ENCODE results near the gene PSG6. TPM values are rescaled to one million over a fixed set of nuclear protein-coding genes. Genes with fewer than 3 reads are reported as not detected.
"Not testable (repeated sequence)": the region's sequence is repeated elsewhere in the genome, so short reads cannot be mapped to it uniquely, and the experiment has no call there.

PSG6 gene
- total RNA-seq, 1 donor from 2014 or later, result not detected

DNA sequence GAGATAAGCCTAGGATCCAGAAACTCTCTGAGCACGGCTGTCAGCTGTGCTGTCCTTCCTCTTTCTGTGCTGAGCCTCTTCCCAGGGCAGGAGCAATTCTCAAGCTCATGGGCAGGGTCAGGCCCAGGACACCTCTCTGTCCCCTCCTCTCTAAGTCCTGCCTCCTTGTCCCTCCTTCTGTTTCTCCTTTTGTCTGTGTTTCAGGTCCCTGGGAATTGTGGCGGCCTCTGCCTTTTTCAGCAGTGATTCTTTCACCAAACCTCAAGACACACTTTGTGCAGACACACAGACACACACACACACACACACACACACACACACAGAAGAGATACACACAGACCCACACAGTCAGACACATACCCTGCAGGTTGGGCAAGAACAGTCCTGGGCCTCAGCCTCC is 38.1 kb downstream of the PSG6 start, which contains the start of gene PSG1:
PSG1 (minus strand) TSS at position 101 of the 400 bp plus-strand sequence. CDS start 132 bp downstream, outside the sequence.
- no peak for DNase-seq (ENCODE audit: low read depth, low spot score)
- H3K27ac Mint-ChIP-seq (ENCODE audit: unreplicated experiment), result no peak within 1 kb of the TSS
- H3K36me3 Mint-ChIP-seq (ENCODE audit: low read depth), result peaks cover 2% of the 10 kb centered on the region
- H3K4me3 Mint-ChIP-seq, result no peak within 1 kb of the TSS
- H3K4me1 Mint-ChIP-seq, result no peaks in the 10 kb centered on the region
- no peaks in the 10 kb centered on the region for H3K27me3 Mint-ChIP-seq (ENCODE audit: low read depth)
- H3K9me3 Mint-ChIP-seq, result peaks cover 8% of the 10 kb centered on the region
- TF ChIP-seq, protein P1, sequence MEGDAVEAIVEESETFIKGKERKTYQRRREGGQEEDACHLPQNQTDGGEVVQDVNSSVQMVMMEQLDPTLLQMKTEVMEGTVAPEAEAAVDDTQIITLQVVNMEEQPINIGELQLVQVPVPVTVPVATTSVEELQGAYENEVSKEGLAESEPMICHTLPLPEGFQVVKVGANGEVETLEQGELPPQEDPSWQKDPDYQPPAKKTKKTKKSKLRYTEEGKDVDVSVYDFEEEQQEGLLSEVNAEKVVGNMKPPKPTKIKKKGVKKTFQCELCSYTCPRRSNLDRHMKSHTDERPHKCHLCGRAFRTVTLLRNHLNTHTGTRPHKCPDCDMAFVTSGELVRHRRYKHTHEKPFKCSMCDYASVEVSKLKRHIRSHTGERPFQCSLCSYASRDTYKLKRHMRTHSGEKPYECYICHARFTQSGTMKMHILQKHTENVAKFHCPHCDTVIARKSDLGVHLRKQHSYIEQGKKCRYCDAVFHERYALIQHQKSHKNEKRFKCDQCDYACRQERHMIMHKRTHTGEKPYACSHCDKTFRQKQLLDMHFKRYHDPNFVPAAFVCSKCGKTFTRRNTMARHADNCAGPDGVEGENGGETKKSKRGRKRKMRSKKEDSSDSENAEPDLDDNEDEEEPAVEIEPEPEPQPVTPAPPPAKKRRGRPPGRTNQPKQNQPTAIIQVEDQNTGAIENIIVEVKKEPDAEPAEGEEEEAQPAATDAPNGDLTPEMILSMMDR (conservative IDR thresholded peaks at IDR 0.05), result no peak

DNA sequence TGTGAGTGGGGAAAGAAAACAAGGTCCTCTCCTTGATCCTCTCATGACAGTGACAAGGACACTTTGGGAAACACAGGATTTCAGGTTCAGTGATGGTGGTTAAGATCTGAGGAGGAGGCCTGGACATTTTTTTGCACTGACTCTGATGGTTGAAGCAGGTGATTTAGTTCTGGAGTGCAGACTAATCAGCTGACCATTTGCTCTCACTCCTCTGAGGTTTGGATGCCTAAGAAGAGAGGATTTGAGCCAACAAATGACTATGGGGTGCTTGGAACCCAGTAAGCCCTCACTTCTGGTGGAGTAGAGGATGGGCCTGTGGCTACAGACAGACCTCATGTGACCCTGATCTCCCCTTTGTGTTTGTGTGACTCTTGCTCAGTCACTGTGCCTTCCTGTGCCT is 41.1 kb downstream of the PSG6 start:
- H3K4me3 Mint-ChIP-seq; H3K36me3 Mint-ChIP-seq (ENCODE audit: low read depth); H3K27ac Mint-ChIP-seq (ENCODE audit: unreplicated experiment); DNase-seq (ENCODE audit: low read depth, low spot score); H3K27me3 Mint-ChIP-seq (ENCODE audit: low read depth); H3K4me1 Mint-ChIP-seq: not testable (repeated sequence)
- peaks cover 11% of the 10 kb centered on the region for H3K9me3 Mint-ChIP-seq

DNA sequence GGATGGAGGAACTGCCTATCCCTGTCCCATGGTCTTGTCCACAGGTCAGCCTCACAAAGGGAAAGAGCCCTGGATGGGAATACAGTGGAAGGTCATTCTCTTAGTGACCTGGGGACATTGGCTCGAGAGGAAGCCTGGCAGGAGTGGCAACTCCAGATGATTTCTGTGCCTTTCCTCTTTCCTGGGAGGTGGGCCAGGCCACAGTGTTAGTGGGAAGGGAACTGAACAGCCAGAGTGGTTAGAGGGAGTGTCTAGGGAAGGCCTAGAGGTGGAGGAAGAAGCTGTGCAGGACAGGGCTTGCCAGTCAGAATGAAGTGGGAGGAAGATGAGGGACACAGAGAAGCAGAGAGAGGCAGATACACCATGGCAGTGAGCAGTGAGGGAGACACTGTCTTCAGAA is 41.8 kb downstream of the PSG6 start:
- DNase-seq (ENCODE audit: low read depth, low spot score); H3K36me3 Mint-ChIP-seq (ENCODE audit: low read depth); H3K4me3 Mint-ChIP-seq; H3K27me3 Mint-ChIP-seq (ENCODE audit: low read depth); H3K4me1 Mint-ChIP-seq: not testable (repeated sequence)
- H3K9me3 Mint-ChIP-seq, result peaks cover 13% of the 10 kb centered on the region
- peak overlapping the region; percentile 52 for H3K27ac Mint-ChIP-seq (ENCODE audit: unreplicated experiment)

DNA sequence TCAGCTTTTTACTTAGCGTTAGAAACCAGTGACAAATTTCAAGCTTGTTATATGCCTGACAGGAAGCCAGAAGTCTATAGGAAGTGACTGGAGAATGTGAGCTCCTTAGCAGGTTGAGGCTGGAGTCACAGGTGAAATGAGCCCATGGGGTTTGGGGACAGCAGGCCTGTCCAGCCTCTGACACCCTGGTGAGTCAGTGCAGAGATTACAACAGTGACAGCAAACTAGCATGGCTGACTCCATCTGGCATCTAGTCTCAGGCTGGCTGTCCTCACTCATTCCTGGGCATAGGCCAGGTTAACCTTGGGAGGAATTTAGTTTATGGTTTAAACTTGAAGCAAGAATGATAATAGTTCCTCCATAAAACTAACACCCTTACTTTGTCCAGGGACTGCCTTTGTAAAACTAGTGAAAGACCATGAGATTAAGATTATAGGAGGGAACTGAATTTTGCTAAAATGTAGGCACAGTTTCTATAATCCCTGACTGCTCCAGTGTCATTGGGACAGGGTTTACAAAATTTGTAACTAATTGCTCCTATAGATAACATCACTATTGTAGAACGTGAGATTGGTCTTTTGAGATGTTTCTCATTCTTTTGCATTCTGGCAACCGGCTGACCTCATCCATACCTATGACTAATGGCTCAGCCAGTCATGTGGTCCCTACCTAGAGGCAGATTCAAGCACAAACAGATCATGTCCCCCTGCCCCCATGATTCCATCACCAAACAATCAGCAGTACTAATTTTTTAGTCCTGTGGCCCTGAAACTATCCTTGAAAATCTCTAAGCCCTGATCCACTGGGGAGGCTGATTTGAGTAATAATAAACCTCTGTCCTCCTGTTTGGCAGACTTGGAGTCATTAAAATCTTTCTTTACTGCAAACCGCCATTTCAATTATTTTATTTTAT is 42.5 kb downstream of the PSG6 start:
- not testable (repeated sequence) for H3K27ac Mint-ChIP-seq (ENCODE audit: unreplicated experiment); H3K4me3 Mint-ChIP-seq; DNase-seq (ENCODE audit: low read depth, low spot score); H3K27me3 Mint-ChIP-seq (ENCODE audit: low read depth); H3K4me1 Mint-ChIP-seq; H3K36me3 Mint-ChIP-seq (ENCODE audit: low read depth)
- H3K9me3 Mint-ChIP-seq, result peaks cover 13% of the 10 kb centered on the region

DNA sequence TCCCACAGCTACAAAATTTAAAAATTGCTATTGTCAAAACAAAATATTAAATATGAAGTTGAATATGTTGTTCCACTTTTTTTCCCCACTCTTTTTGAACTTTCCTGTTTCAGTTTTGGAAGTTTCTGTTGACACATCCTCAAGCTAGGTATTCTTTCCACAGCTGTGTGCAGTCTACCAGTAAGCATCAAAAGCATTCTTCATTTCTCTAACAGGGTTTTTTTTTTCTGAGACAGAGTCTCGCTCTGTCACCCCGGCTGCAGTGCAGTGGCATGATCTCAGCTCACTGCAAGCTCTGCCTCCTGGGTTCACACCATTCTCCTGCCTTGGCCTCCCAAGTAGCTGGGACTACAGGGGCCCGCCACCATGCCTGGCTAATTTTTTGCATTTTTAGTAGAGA is 43.6 kb downstream of the PSG6 start:
- H3K9me3 Mint-ChIP-seq, result peaks cover 17% of the 10 kb centered on the region
- H3K36me3 Mint-ChIP-seq (ENCODE audit: low read depth); H3K27ac Mint-ChIP-seq (ENCODE audit: unreplicated experiment); H3K4me3 Mint-ChIP-seq; DNase-seq (ENCODE audit: low read depth, low spot score); H3K27me3 Mint-ChIP-seq (ENCODE audit: low read depth); H3K4me1 Mint-ChIP-seq: not testable (repeated sequence)

DNA sequence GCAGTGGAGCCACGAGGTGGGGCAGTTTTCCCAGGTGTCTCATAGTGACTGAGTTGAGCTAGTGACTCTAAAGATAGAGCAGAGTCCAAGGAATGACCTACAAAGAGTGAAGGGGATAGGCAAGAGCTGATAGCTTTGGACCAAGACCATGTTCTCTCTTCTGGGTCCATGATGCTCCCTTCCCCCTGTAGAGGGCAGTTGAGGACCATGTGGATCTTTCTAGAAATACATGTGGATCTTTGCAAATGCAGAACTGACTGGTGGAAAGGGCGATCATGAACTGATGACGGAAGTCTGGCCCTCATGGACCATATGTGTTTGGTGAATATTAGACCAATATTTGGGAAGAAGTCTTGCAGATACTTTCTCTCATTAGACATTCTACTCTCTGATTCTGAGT is 45.1 kb downstream of the PSG6 start:
- peaks cover 19% of the 10 kb centered on the region for H3K9me3 Mint-ChIP-seq
- no peak overlapping the region for H3K4me3 Mint-ChIP-seq
- peaks cover 2% of the 10 kb centered on the region for H3K36me3 Mint-ChIP-seq (ENCODE audit: low read depth)
- DNase-seq (ENCODE audit: low read depth, low spot score), result no peak
- no peaks in the 10 kb centered on the region for H3K4me1 Mint-ChIP-seq
- no peaks in the 10 kb centered on the region for H3K27me3 Mint-ChIP-seq (ENCODE audit: low read depth)
- TF ChIP-seq, protein P1 (conservative IDR thresholded peaks at IDR 0.05), result no peak
- no peak overlapping the region for H3K27ac Mint-ChIP-seq (ENCODE audit: unreplicated experiment)

DNA sequence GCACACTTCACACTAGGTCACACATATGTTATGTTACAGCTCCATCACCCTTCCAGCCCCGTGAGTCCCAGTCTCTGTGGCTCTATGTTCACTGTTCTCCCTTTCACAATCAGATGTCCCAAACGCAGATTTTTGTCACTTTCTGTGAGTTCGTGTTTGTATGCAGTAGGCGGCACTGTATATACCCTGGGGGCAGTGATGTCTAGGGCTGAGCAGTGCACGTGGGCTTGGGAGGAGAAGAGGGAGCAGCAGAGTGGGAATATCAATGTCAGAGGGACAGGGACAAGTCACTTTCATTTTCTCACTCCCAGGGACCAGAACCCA is 60.2 kb downstream of the PSG6 start:
- Mint-ChIP-seq H3K9me3 (peaks cover 7% of the 10 kb centered on the region), H3K27ac (ENCODE audit: unreplicated experiment) (no peak overlapping the region), H3K4me3 (no peak overlapping the region), H3K27me3 (ENCODE audit: low read depth) (no peaks in the 10 kb centered on the region), H3K4me1 (no peaks in the 10 kb centered on the region), H3K36me3 (ENCODE audit: low read depth) (peaks cover 4% of the 10 kb centered on the region)
- DNase-seq (ENCODE audit: low read depth, low spot score), result no peak
- TF ChIP-seq, protein P1 (conservative IDR thresholded peaks at IDR 0.05), result no peak
